C4-2B (cell line): ENCODE measurements around the gene GGNBP2.

Experiments used
- CTCF ChIP-seq: fragments of 450-650 bp; conservative IDR thresholded peaks from 2 replicates; pipeline ENCODE4 v1.5.1; 2017; ENCODE audit warnings: mild to moderate bottlenecking
- ZFX ChIP-seq: fragments of 450-650 bp; IDR thresholded peaks from 2 replicates; pipeline ENCODE4 v1.6.1; 2017

- TF ChIP-seq CTCF (no peak), ZFX (no peak)
Measured at GRCh38 chr17:36523113-36523512, 21.6 kb upstream of the GGNBP2 start.
